Hypothalamus (tissue), 51 donors: ENCODE data around the gene METAP1D.

ENCODE experiments used
- DNase-seq, 51 donors: peaks; one replicate each; lab custom pipeline; 2025; lab: John Stamatoyannopoulos, UW

Gene METAP1D

DNA sequence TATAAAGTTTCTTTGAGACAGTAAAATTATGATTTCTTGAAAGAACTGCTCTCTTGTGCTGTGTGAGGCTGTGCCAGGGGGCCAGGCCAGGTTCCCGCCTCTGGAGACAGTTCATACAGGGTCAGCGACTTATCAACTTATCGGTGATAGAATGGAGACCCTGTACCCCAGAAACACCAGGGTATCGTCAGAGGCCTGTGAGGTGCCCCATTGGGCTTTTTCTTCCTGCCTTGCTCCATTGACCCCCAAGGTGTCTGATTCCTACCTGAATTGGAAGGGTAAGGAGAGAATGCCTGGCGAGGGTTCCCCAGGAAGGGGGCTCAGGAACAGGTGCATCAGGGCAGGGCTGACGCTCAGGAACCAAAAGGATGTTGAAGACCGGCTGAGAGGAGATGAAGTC is 89.9 kb downstream of the METAP1D start:
- DNase-seq = no peak

GRCh38 chr2:172090044-172090961 is 90.5 kb downstream of the METAP1D start:
- no peak for DNase-seq

GRCh38 chr2:172091000-172091641 is 91.4 kb downstream of the METAP1D start:
- no peak for DNase-seq

GRCh38 chr2:172091761-172092566 is 92.2 kb downstream of the METAP1D start:
- DNase-seq = no peak

GRCh38 chr2:172092716-172093415 is 93.1 kb downstream of the METAP1D start:
- DNase-seq = no peak

DNA sequence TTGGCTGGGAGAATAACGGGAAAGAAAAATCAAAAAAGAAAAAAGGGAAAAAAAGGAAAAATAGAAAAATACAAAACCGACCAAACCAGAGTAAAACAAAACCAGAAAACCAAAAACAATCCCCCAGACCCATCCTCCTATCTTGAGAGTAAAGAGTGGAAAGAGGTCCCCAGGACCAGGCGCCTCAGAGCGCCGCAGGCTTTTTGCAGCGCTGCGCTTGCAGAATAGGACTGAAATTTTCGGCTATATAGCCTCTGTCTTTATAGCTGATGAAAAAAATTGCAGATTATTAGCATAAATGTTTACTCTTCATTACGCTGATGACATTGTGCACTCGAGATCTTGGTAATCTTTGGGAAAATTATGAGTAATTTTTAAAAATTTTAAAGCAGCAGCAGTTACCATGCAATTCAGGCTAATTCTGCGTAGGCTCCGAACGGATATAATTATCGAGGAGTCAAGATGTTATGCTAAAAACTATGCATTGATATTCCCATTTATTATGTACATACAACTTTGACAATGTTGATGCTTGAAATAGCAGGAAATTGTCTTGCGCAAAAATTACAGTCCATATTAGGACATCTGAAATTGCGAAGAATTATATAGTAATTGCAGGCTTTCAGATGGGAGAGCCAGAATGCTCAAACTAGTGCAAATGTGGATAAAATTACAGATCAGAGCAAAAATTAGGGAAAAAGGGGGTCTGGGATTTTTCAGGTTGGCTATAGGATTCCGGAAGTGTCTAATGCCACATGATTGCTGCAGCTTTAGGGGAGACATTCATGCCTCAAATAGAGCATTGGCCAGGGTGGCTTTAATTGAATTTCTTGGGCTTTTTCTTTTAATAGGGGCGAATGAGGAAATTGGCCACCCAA is 93.9 kb downstream of the METAP1D start:
- DNase-seq = no peak

GRCh38 chr2:172094294-172095145 is 94.8 kb downstream of the METAP1D start:
- DNase-seq = no peak

DNA sequence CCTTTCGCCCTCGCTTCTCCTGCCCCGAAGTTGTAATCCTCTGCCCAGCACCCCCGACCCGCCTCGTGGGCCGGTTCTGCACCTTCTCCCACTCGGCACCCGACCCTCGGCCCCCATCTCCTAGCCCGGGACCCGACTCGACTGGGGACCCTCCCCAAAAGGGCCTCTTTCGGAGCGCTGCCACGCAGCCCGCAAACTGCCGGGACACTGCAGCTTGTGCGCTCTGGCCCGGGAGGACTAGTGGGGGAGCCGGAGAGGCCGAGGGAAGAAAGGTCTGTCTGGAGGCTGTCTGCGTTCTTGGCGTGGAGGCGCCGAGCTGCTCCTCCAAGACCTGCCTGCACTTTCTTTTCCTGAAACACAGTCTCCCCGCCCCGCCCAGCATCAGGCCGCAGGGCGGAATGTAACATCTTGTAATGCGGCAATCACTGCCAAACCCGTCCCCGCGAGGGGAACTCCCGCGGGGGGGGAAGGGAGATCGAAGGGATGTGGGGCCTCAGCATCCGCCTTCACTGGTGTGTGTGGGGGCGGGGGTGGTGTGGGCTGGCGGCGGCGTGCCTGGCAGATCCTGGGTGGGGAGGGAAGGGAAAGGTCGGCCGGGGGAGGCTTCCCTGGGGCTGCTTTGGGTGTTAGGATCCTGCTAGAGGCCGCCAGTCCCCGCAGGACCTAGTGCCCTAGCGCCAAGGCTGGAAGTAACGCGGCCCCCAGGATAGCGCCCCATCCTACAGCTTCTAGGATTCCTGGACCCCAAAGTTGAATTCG is 95.6 kb downstream of the METAP1D start:
- DNase-seq = peak in 2 of 51 donors; percentile 21 to 70

GRCh38 chr2:172095905-172096625 is 96.3 kb downstream of the METAP1D start:
- DNase-seq = no peak

- DNase-seq = no peak
Measured at GRCh38 chr2:172096626-172097547, 97.1 kb downstream of the METAP1D start.

DNA sequence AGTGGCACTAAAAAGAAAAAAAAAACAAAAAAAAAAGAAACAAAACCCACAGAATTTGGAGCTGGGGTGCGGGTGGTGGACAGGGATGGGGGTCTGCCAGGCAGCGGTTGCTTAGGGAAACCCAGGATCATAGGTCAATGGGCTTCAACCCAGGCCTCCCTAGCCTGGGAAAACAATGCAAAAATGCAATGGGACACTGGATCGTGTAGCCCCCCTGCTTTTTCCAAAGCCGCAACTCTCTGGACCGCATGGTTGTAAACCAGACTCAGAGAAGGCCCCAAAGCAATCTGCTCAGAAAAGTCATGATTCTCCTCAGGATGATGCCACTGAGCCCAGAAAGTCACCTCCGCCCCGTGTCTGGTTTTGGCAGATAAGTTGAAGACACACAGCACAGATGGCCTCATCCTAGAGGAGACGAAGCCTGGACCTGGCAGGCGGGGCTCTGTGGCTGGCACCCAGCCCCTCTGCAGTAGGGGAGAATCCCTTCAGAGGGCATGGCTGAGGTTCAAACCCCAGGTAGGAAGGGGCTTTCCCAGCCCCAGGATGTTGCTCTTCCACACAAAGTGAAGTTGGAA is 97.9 kb downstream of the METAP1D start:
- DNase-seq = no peak

DNA sequence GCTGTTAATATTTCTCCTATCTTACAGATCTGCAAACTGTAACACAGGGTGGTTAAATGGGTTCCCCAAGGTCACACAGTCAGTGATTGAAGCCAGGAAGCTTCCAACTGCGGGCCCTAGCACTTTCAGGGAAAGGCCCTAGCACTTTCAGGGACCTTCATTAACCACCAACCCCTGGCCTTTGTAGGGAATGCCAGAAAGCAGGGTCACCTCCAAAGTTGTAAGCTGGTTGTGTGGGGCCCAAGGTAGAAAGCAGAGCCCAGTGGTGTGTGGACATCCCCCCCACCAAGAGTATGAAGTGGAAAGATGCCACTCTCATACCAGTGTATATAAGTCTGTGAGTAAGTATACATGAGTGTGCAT is 98.5 kb downstream of the METAP1D start:
- no peak for DNase-seq

- no peak for DNase-seq
Measured at GRCh38 chr2:172098650-172099471, 99.1 kb downstream of the METAP1D start.

- no peak for DNase-seq
Measured at GRCh38 chr2:172099472-172100079, 99.8 kb downstream of the METAP1D start.
